H9 (cell line): Measurements from ENCODE around the gene PKIB. TPM values are rescaled to one million over a fixed set of nuclear protein-coding genes. Genes with fewer than 3 reads are reported as not detected.

Experiments used
- DNase-seq: peaks from one replicate; pipeline ENCODE4 v3.0.0-alpha.2; 2017
- H2AFZ ChIP-seq: one replicate; pipeline ENCODE4 v1.6.1; 2013; ENCODE audit warnings: mild to moderate bottlenecking, low read length, control low read depth, moderate library complexity
- H2AK5ac ChIP-seq: 2 replicates; pipeline ENCODE4 v1.6.1; 2013; ENCODE audit warnings: low read length, control low read depth, mixed read lengths; ENCODE audit not compliant: insufficient read length
- H2BK120ac ChIP-seq: one replicate; pipeline ENCODE4 v1.6.1; 2013; ENCODE audit warnings: low read depth, mild to moderate bottlenecking, low read length, control low read depth, inconsistent platforms; ENCODE audit not compliant: poor library complexity, severe bottlenecking
- H2BK12ac ChIP-seq: 2 replicates; pipeline ENCODE4 v1.6.1; 2013; ENCODE audit warnings: low read length, control low read depth, mixed read lengths, low read depth; ENCODE audit not compliant: insufficient read length
- H2BK15ac ChIP-seq: 2 replicates; pipeline ENCODE4 v1.6.1; 2013; ENCODE audit warnings: low read depth, low read length, control low read depth
- H2BK20ac ChIP-seq: one replicate; pipeline ENCODE4 v1.6.1; 2013; ENCODE audit warnings: low read depth, mild to moderate bottlenecking, low read length, control low read depth, inconsistent platforms; ENCODE audit not compliant: poor library complexity, severe bottlenecking
- H2BK5ac ChIP-seq: 2 replicates; pipeline ENCODE4 v1.6.1; 2013; ENCODE audit warnings: low read length, control low read depth, mixed read lengths; ENCODE audit not compliant: insufficient read length
- H3K14ac ChIP-seq: 2 replicates; pipeline ENCODE4 v1.6.1; 2013; ENCODE audit warnings: low read length, control low read depth; ENCODE audit not compliant: insufficient read depth
- H3K18ac ChIP-seq: 2 replicates; pipeline ENCODE4 v1.6.1; 2013; ENCODE audit warnings: low read depth, mild to moderate bottlenecking, mixed read lengths, low read length, control low read depth; ENCODE audit not compliant: insufficient read length
- H3K23ac ChIP-seq: 2 replicates; pipeline ENCODE4 v1.6.1; 2013; ENCODE audit warnings: low read length, control low read depth, mixed read lengths, low read depth; ENCODE audit not compliant: insufficient read length
- H3K23me2 ChIP-seq: 2 replicates; pipeline ENCODE4 v1.6.1; 2013; ENCODE audit warnings: low read depth, mild to moderate bottlenecking, mixed read lengths, low read length, control low read depth; ENCODE audit not compliant: insufficient read length, poor library complexity, severe bottlenecking
- H3K27ac ChIP-seq: 2 replicates; pipeline ENCODE4 v1.5.1; 2013; ENCODE audit warnings: low read length, control low read depth, mixed read lengths, low read depth; ENCODE audit not compliant: insufficient read length
- H3K27me3 ChIP-seq: 2 replicates; pipeline ENCODE4 v1.6.1; 2013; ENCODE audit warnings: low read length, control low read depth, inconsistent platforms; ENCODE audit not compliant: insufficient read depth
- H3K4ac ChIP-seq: 2 replicates; pipeline ENCODE4 v1.6.1; 2013; ENCODE audit warnings: low read depth, mild to moderate bottlenecking, control low read depth, inconsistent platforms, low read length, moderate library complexity
- H3K4me1 ChIP-seq: 2 replicates; pipeline ENCODE4 v1.6.1; 2013; ENCODE audit warnings: low read length, control low read depth, inconsistent platforms; ENCODE audit not compliant: insufficient read depth
- H3K4me2 ChIP-seq: 2 replicates; pipeline ENCODE4 v1.6.1; 2013; ENCODE audit warnings: low read length, control low read depth, mixed read lengths; ENCODE audit not compliant: insufficient read length, insufficient read depth
- H3K56ac ChIP-seq: 2 replicates; pipeline ENCODE4 v1.6.1; 2013; ENCODE audit warnings: low read depth, mild to moderate bottlenecking, mixed read lengths, low read length, control low read depth; ENCODE audit not compliant: insufficient read length
- H3K79me1 ChIP-seq: 2 replicates; pipeline ENCODE4 v1.6.1; 2013; ENCODE audit warnings: low read depth, mild to moderate bottlenecking, moderate library complexity, low read length, control low read depth, inconsistent platforms; ENCODE audit not compliant: insufficient read depth, poor library complexity, severe bottlenecking
- H3K79me2 ChIP-seq: 2 replicates; pipeline ENCODE4 v1.6.1; 2013; ENCODE audit warnings: low read length, control low read depth, inconsistent platforms; ENCODE audit not compliant: insufficient read depth
- H3K9ac ChIP-seq: 2 replicates; pipeline ENCODE4 v1.6.1; 2013; ENCODE audit warnings: low read length, control low read depth, mixed read lengths; ENCODE audit not compliant: insufficient read length; ENCODE audit errors: extremely low read depth
- H3K9me3 ChIP-seq: one replicate; pipeline ENCODE4 v1.6.1; 2013; ENCODE audit warnings: low read depth, low read length, inconsistent platforms; ENCODE audit not compliant: control insufficient read depth
- H3T11ph ChIP-seq: one replicate; pipeline ENCODE4 v1.6.1; 2013; ENCODE audit warnings: mild to moderate bottlenecking, low read length, control low read depth, inconsistent platforms
- H4K20me1 ChIP-seq: one replicate; pipeline ENCODE4 v1.6.1; 2013; ENCODE audit not compliant: control insufficient read depth, insufficient read length, insufficient read depth
- H4K5ac ChIP-seq: 2 replicates; pipeline ENCODE4 v1.6.1; 2013; ENCODE audit warnings: low read depth, mild to moderate bottlenecking, mixed read lengths, low read length, control low read depth; ENCODE audit not compliant: insufficient read length
- H4K8ac ChIP-seq: replicated peaks from 2 replicates; pipeline ENCODE4 v1.6.1; 2013; ENCODE audit warnings: low read length, control low read depth, mixed read lengths, low read depth; ENCODE audit not compliant: insufficient read length
- H4K91ac ChIP-seq: 2 replicates; pipeline ENCODE4 v1.6.1; 2013; ENCODE audit warnings: low read depth, mild to moderate bottlenecking, moderate library complexity, mixed read lengths, low read length, control low read depth; ENCODE audit not compliant: insufficient read length
- H3K27ac Mint-ChIP-seq, 3 experiments: 2 replicates in 2 of 3; 3 replicates in 1 of 3; pipeline ENCODE4 v1.8.0; 2020 to 2021; ENCODE audit warnings: mixed read lengths in 3 of 3, mild to moderate bottlenecking in 1 of 3, moderate library complexity in 1 of 3
- H3K27me3 Mint-ChIP-seq: 2 replicates; pipeline ENCODE4 v1.8.0; 2021; ENCODE audit warnings: low read depth, mild to moderate bottlenecking, moderate library complexity, mixed read lengths
- H3K36me3 Mint-ChIP-seq, 3 experiments: 2 replicates in 2 of 3; 3 replicates in 1 of 3; pipeline ENCODE4 v1.8.0; 2020 to 2021; ENCODE audit warnings: low read depth in 3 of 3, mixed read lengths in 3 of 3; ENCODE audit not compliant: insufficient read depth in 1 of 3
- H3K4me1 Mint-ChIP-seq, 2 experiments: 2 replicates each; pipeline ENCODE4 v1.8.0; 2020; ENCODE audit warnings: mixed read lengths in 2 of 2
- H3K4me3 Mint-ChIP-seq, 2 experiments: 2 replicates in 1 of 2; 3 replicates in 1 of 2; pipeline ENCODE4 v1.8.0; 2020 to 2021; ENCODE audit warnings: mild to moderate bottlenecking in 2 of 2, mixed read lengths in 2 of 2, moderate library complexity in 1 of 2
- H3K9me3 Mint-ChIP-seq, 2 experiments: 2 replicates in 1 of 2; 3 replicates in 1 of 2; pipeline ENCODE4 v1.8.0; 2020; ENCODE audit warnings: mild to moderate bottlenecking in 2 of 2, mixed read lengths in 2 of 2, moderate library complexity in 1 of 2
- WGBS: extraction: QIAGEN DNeasy Blood & Tissue Kit; methylation state at CpG from one replicate; pipeline ENCODE4 v1.1.7; 2013; ENCODE audit warnings: missing lambda C conversion rate, low lambda C conversion rate, mixed read lengths; ENCODE audit not compliant: insufficient read length; ENCODE audit errors: extremely low coverage; 5-methylcytosine and 5-hydroxymethylcytosine counted together
- total RNA-seq: library from RNA; stranded (reverse); gene quantifications from 2 replicates; pipeline ENCODE4 v1.2.1, GENCODE V29; 2021
- TF ChIP-seq, protein P1 (sequence below): fragments of 200-600 bp; sonication (generic); conservative IDR thresholded peaks from 3 replicates; pipeline ENCODE4 v1.8.0; 2021; ENCODE audit warnings: antibody characterized with exemption, mild to moderate bottlenecking

PKIB gene
- total RNA-seq, 1 experiment from 2014 or later: 46.5 TPM

DNA sequence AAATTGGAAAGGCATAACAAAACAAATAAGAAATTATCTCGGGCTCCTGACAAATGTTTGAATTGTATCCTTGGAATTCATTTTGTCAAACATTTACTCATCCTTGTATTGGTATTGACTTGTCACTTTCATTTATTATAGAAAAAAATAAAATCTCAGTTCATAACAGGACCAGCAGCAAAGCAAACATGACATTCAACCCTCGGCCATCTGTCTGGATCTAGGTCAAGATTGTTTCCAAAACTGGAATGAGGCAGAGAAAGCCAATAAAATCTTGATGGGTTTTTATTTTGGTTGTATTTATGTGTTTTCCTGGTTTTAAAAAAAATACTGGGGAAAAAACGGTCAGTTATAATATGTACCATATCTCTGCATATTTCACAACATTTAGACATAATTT, 126.4 kb downstream of the PKIB start:
- no peak overlapping the region for H2AK5ac ChIP-seq
- H3K23ac ChIP-seq: no peak overlapping the region
- Mint-ChIP-seq H3K27me3 (no peaks in the 10 kb centered on the region), H3K27ac (no peak overlapping the region), H3K4me1 (peaks cover 21 to 30% of the 10 kb centered on the region in 2 experiments), H3K4me3 (no peak overlapping the region), H3K36me3 (no peaks in the 10 kb centered on the region; a peak in 2 of 7 replicates), H3K9me3 (peaks cover 4% of the 10 kb centered on the region in 2 experiments)
- no peaks in the 10 kb centered on the region for H3K27me3 ChIP-seq
- no peaks in the 10 kb centered on the region for H3K79me1 ChIP-seq
- H3K4ac ChIP-seq: no peak overlapping the region
- H3T11ph ChIP-seq: no peak overlapping the region
- H4K5ac ChIP-seq: no peak overlapping the region
- no peaks in the 10 kb centered on the region for H3K23me2 ChIP-seq
- no peaks in the 10 kb centered on the region for H4K20me1 ChIP-seq
- no peak overlapping the region for H2BK20ac ChIP-seq
- no peak overlapping the region for H4K8ac ChIP-seq
- no peaks in the 10 kb centered on the region for H3K9me3 ChIP-seq
- H2BK12ac ChIP-seq: no peak overlapping the region
- H3K14ac ChIP-seq: no peak overlapping the region
- no peak overlapping the region for H3K27ac ChIP-seq
- no CpG with 5 or more reads among the region's 3 CpGs for WGBS
- TF ChIP-seq, protein P1, sequence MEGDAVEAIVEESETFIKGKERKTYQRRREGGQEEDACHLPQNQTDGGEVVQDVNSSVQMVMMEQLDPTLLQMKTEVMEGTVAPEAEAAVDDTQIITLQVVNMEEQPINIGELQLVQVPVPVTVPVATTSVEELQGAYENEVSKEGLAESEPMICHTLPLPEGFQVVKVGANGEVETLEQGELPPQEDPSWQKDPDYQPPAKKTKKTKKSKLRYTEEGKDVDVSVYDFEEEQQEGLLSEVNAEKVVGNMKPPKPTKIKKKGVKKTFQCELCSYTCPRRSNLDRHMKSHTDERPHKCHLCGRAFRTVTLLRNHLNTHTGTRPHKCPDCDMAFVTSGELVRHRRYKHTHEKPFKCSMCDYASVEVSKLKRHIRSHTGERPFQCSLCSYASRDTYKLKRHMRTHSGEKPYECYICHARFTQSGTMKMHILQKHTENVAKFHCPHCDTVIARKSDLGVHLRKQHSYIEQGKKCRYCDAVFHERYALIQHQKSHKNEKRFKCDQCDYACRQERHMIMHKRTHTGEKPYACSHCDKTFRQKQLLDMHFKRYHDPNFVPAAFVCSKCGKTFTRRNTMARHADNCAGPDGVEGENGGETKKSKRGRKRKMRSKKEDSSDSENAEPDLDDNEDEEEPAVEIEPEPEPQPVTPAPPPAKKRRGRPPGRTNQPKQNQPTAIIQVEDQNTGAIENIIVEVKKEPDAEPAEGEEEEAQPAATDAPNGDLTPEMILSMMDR: no peak
- no peak overlapping the region for H3K9ac ChIP-seq
- no peak overlapping the region for H2BK15ac ChIP-seq
- H2BK5ac ChIP-seq: no peak overlapping the region
- no peak overlapping the region for H2BK120ac ChIP-seq
- no peak overlapping the region for H2AFZ ChIP-seq
- H3K4me2 ChIP-seq: no peak overlapping the region
- H4K91ac ChIP-seq: no peak overlapping the region
- H3K18ac ChIP-seq: no peak overlapping the region
- no peak for DNase-seq
- H3K4me1 ChIP-seq: peaks cover 2% of the 10 kb centered on the region
- H3K56ac ChIP-seq: no peak overlapping the region
- H3K79me2 ChIP-seq: no peaks in the 10 kb centered on the region
